Neural crest cell (in vitro differentiated cells): ENCODE data around the gene ATRAID. TPM values are rescaled to one million over a fixed set of nuclear protein-coding genes. Genes with fewer than 3 reads are reported as not detected.

ENCODE experiments used
- DNase-seq: peaks from one replicate; pipeline ENCODE4 v3.0.0; 2021; ENCODE audit warnings: low read depth, mixed read lengths, low spot score
- H3K27ac Mint-ChIP-seq: one replicate; pipeline ENCODE4 v1.8.0; 2021; ENCODE audit warnings: mild to moderate bottlenecking, mixed read lengths; ENCODE audit not compliant: unreplicated experiment
- H3K27me3 Mint-ChIP-seq: 2 replicates; pipeline ENCODE4 v1.8.0; 2021; ENCODE audit warnings: low read depth, mild to moderate bottlenecking, mixed read lengths
- H3K36me3 Mint-ChIP-seq: 2 replicates; pipeline ENCODE4 v1.8.0; 2021; ENCODE audit warnings: low read depth, mild to moderate bottlenecking, mixed read lengths
- H3K4me1 Mint-ChIP-seq: 2 replicates; pipeline ENCODE4 v1.8.0; 2021; ENCODE audit warnings: mixed read lengths
- H3K4me3 Mint-ChIP-seq: one replicate; pipeline ENCODE4 v1.8.0; 2021; ENCODE audit warnings: mild to moderate bottlenecking, mixed read lengths
- H3K9me3 Mint-ChIP-seq: 2 replicates; pipeline ENCODE4 v1.8.0; 2021; ENCODE audit warnings: mixed read lengths
- total RNA-seq: library from RNA; stranded (reverse); gene quantifications from 2 replicates; pipeline ENCODE4 v1.2.1, GENCODE V29; 2021
- TF ChIP-seq, protein P1 (sequence below): fragments of 200-600 bp; sonication (generic); conservative IDR thresholded peaks from 2 replicates; pipeline ENCODE4 v1.5.0; 2021; ENCODE audit warnings: antibody characterized with exemption, mild to moderate bottlenecking

ATRAID gene
- total RNA-seq, 1 donor from 2014 or later = 86.3 TPM

DNA sequence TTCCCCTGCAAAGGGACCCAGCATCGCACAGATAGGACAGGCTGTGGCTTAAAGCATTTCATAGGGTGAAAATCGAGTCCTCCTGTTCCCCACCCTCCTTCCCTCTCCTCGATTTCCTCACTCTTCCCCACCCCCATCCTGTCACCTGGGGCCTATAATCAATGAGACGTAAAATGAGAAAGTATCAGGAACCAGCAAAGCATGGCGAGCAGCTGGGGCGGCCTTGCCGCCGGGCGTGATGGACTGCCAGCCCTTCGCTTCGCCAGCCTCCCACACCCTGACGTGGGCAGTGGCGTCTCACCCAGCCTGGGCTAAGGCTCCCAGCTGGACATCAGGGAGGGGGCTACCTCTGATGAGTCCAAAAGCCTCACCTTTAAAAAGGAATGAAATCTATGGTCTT lies 39.9 kb downstream of the ATRAID start:
- Mint-ChIP-seq H3K27me3 (peaks cover 31% of the 10 kb centered on the region), H3K4me3 (no peak overlapping the region), H3K4me1 (peaks cover 8% of the 10 kb centered on the region), H3K9me3 (no peaks in the 10 kb centered on the region), H3K36me3 (no peaks in the 10 kb centered on the region), H3K27ac (no peak overlapping the region)
- TF ChIP-seq, protein P1, sequence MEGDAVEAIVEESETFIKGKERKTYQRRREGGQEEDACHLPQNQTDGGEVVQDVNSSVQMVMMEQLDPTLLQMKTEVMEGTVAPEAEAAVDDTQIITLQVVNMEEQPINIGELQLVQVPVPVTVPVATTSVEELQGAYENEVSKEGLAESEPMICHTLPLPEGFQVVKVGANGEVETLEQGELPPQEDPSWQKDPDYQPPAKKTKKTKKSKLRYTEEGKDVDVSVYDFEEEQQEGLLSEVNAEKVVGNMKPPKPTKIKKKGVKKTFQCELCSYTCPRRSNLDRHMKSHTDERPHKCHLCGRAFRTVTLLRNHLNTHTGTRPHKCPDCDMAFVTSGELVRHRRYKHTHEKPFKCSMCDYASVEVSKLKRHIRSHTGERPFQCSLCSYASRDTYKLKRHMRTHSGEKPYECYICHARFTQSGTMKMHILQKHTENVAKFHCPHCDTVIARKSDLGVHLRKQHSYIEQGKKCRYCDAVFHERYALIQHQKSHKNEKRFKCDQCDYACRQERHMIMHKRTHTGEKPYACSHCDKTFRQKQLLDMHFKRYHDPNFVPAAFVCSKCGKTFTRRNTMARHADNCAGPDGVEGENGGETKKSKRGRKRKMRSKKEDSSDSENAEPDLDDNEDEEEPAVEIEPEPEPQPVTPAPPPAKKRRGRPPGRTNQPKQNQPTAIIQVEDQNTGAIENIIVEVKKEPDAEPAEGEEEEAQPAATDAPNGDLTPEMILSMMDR = no peak
- DNase-seq = no peak

DNA sequence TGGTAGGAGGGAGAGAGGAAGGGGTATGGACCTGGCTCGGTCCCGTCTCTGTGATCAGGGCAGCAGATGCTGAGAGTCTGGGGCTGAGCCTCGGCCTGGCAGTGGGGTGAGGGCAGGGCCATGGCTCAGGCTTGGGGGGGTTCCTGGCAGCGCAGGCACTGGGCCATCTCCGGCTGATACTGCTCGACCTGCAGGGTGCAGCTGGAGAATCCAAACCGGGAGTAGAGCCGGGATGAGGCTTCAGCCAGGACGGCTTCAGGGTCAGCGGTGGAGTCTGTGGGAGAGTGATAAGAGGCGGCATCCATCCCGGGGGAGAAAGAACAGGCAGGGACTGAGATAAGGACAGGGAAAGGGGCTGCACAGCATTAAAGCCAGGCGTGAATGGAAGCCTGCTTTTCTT lies 43.3 kb downstream of the ATRAID start:
- no peak overlapping the region for H3K4me3 Mint-ChIP-seq
- TF ChIP-seq, protein P1 = no peak
- H3K27me3 Mint-ChIP-seq = peaks cover 55% of the 10 kb centered on the region
- no peaks in the 10 kb centered on the region for H3K36me3 Mint-ChIP-seq
- no peak overlapping the region for H3K27ac Mint-ChIP-seq
- H3K9me3 Mint-ChIP-seq = no peaks in the 10 kb centered on the region
- H3K4me1 Mint-ChIP-seq = peaks cover 8% of the 10 kb centered on the region
- DNase-seq = no peak

DNA sequence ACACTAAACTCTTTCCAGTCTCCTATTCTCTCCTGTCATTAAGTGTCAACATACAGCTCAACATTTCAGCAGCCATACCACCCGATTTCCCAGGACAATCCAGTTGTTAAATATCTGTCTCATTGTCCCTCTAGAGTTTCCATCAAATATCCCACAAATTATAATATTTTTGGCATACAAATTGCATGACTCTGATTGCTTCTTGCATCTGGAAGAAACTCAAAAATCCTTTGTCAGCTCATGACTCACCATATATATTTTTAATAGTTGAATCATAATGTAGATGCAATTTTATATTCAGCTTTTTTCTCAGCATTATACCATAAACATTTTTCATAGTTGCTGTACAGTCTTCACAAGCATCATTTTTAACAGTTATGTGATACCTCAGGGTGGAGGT lies 43.8 kb downstream of the ATRAID start:
- TF ChIP-seq, protein P1 = no peak
- Mint-ChIP-seq H3K4me1 (peaks cover 8% of the 10 kb centered on the region), H3K9me3 (no peaks in the 10 kb centered on the region), H3K27ac (no peak overlapping the region), H3K27me3 (peaks cover 60% of the 10 kb centered on the region), H3K36me3 (no peaks in the 10 kb centered on the region), H3K4me3 (no peak overlapping the region)
- DNase-seq = no peak

DNA sequence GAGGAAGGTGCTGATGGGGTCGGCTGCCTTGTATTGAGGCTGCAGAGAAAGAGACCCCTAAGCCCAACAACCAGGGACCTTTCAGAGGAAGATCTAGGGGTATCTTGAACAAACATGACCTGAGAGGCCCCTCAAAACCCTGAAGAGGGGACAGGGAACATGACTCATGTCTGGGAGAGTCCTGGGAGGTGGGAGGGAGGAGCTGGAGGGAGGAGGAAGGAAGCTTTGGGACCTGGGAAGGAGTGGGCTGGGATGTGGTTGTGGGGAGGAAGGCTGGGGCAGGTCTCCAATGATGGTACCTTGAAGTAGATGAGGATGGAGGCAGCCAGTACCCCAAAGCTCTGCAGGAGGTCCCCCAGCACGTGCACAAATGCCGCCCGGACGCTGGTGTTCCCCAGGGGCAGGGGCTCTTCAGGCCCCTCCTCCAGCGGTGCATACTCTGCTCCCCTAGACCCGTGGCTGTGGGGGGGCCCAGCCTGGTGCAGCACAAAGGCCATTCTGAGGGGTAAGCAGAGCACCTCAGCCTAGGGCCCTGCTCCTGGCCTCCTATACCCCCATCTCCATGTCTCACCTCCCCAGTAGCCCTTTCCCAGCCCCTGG lies 45.1 kb downstream of the ATRAID start:
- no peaks in the 10 kb centered on the region for H3K9me3 Mint-ChIP-seq
- H3K36me3 Mint-ChIP-seq = no peaks in the 10 kb centered on the region
- H3K4me1 Mint-ChIP-seq = peaks cover 4% of the 10 kb centered on the region
- TF ChIP-seq, protein P1 = no peak
- H3K27me3 Mint-ChIP-seq = peaks cover 67% of the 10 kb centered on the region
- H3K4me3 Mint-ChIP-seq = no peak overlapping the region
- no peak overlapping the region for H3K27ac Mint-ChIP-seq
- DNase-seq = no peak

DNA sequence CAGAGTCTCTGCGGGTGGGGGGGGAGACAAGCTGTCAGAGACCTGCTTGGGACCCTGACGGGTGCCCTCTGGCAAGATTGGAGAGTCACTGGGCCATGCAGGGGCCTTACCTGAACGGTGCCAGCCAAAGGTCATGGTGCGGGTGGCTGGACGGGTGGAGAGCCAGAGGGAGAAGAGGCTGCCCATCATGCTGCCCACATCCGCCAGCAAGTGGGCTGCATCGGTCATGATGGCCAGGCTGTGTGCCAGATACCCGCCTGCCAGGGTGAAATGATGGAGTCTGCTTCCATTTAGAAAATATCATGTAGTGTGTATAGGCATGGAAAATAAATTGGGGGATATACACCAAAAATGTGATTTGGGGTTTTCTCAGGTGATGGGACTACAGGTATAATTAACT lies 46.2 kb downstream of the ATRAID start:
- peaks cover 4% of the 10 kb centered on the region for H3K4me1 Mint-ChIP-seq
- peaks cover 67% of the 10 kb centered on the region for H3K27me3 Mint-ChIP-seq
- no peaks in the 10 kb centered on the region for H3K9me3 Mint-ChIP-seq
- no peak overlapping the region for H3K27ac Mint-ChIP-seq
- no peak overlapping the region for H3K4me3 Mint-ChIP-seq
- DNase-seq = no peak
- no peaks in the 10 kb centered on the region for H3K36me3 Mint-ChIP-seq
- TF ChIP-seq, protein P1 = no peak
